HepG2 (cell line): ENCODE measurements around the gene CD151. TPM values are rescaled to one million over a fixed set of nuclear protein-coding genes. Genes with fewer than 3 reads are reported as not detected.

Experiments
- BRCA1 ChIP-seq: sonication (generic); formaldehyde crosslinking; IDR thresholded peaks from 2 replicates; pipeline ENCODE4 v1.4.0; 2020; ENCODE audit warnings: missing genetic modification reagents
- DNMT1 ChIP-seq: sonication (generic); formaldehyde crosslinking; IDR thresholded peaks from 2 replicates; pipeline ENCODE4 v1.5.1; 2020; ENCODE audit warnings: mild to moderate bottlenecking, missing genetic modification reagents
- FIP1L1 ChIP-seq: fragments of 200-400 bp; formaldehyde crosslinking; IDR thresholded peaks from 2 replicates; pipeline ENCODE4 v1.6.1; 2018; ENCODE audit warnings: low read depth, mild to moderate bottlenecking, low read length, moderate library complexity, borderline replicate concordance; ENCODE audit not compliant: insufficient read depth
- KAT7 ChIP-seq: IDR thresholded peaks from 2 replicates; pipeline ENCODE4 v1.6.1; 2018; ENCODE audit warnings: borderline replicate concordance, missing compliant biosample characterization
- KDM5B ChIP-seq: sonication (generic); formaldehyde crosslinking; IDR thresholded peaks from 2 replicates; pipeline ENCODE4 v1.4.0; 2020; ENCODE audit warnings: missing genetic modification reagents, mild to moderate bottlenecking, borderline replicate concordance
- MAFG ChIP-seq: sonication (generic); formaldehyde crosslinking; IDR thresholded peaks from 2 replicates; pipeline ENCODE4 v1.5.1; 2020; ENCODE audit warnings: mild to moderate bottlenecking, missing genetic modification reagents
- MLX ChIP-seq: IDR thresholded peaks from 2 replicates; pipeline ENCODE4 v1.6.1; 2016
- PHF8 ChIP-seq: sonication (generic); formaldehyde crosslinking; IDR thresholded peaks from 2 replicates; pipeline ENCODE4 v1.5.0; 2020; ENCODE audit warnings: missing genetic modification reagents
- PRDM10 ChIP-seq: sonication (generic); formaldehyde crosslinking; IDR thresholded peaks from 2 replicates; pipeline ENCODE4 v1.4.0; 2020; ENCODE audit warnings: low read depth, missing genetic modification reagents
- SCMH1 ChIP-seq: sonication (generic); formaldehyde crosslinking; IDR thresholded peaks from 2 replicates; pipeline ENCODE4 v1.9.0; 2021; ENCODE audit warnings: missing genetic modification reagents, mild to moderate bottlenecking, borderline replicate concordance
- TOPORS ChIP-seq: sonication (generic); formaldehyde crosslinking; IDR thresholded peaks from 2 replicates; pipeline ENCODE4 v1.8.0; 2023; ENCODE audit warnings: mild to moderate bottlenecking, missing genetic modification reagents
- ZFP41 ChIP-seq: sonication (generic); formaldehyde crosslinking; IDR thresholded peaks from 2 replicates; pipeline ENCODE4 v1.4.0; 2020; ENCODE audit warnings: mild to moderate bottlenecking, missing genetic modification reagents, borderline replicate concordance
- ZFP90 ChIP-seq: sonication (generic); formaldehyde crosslinking; IDR thresholded peaks from 2 replicates; pipeline ENCODE4 v1.8.0; 2022; ENCODE audit warnings: missing genetic modification reagents, mild to moderate bottlenecking, inconsistent platforms, borderline replicate concordance
- ZNF12 ChIP-seq: sonication (generic); formaldehyde crosslinking; IDR thresholded peaks from 2 replicates; pipeline ENCODE4 v1.5.0; 2020; ENCODE audit warnings: missing genetic modification reagents
- ZNF224 ChIP-seq: sonication (generic); formaldehyde crosslinking; IDR thresholded peaks from 2 replicates; pipeline ENCODE4 v1.5.0; 2020; ENCODE audit warnings: mild to moderate bottlenecking, missing genetic modification reagents
- ZNF646 ChIP-seq: sonication (generic); formaldehyde crosslinking; IDR thresholded peaks from 2 replicates; pipeline ENCODE4 v1.9.0; 2021; ENCODE audit warnings: mild to moderate bottlenecking, missing genetic modification reagents
- ZNF746 ChIP-seq: sonication (generic); formaldehyde crosslinking; IDR thresholded peaks from 2 replicates; pipeline ENCODE4 v1.8.0; 2022; ENCODE audit warnings: mild to moderate bottlenecking, missing genetic modification reagents
- ZNF879 ChIP-seq: sonication (generic); formaldehyde crosslinking; IDR thresholded peaks from 2 replicates; pipeline ENCODE4 v1.8.1; 2023; ENCODE audit warnings: missing genetic modification reagents
- polyA plus RNA-seq, 8 experiments: library from polyadenylated mRNA; depleted of rRNA in 3 of 8; stranded (reverse) in 7 of 8; unstranded in 1 of 8; fragments of >200 nt; fragmentation: Illumina TruSeq in 4 of 8; extraction: Trizol in 4 of 8; gene quantifications; 2 replicates each; pipeline versions ENCODE4 v1.2.1 to v1.2.3, GENCODE V29; 2011 to 2016; ENCODE audit warnings: low read depth in 4 of 8, missing spikeins in 1 of 8, mixed read lengths in 1 of 8; ENCODE audit not compliant: insufficient read depth in 1 of 8
- total RNA-seq, 5 experiments: library from RNA; depleted of rRNA; stranded (reverse); fragments of >200 nt; fragmentation: Illumina TruSeq; extraction: Trizol; gene quantifications; 2 replicates each; pipeline ENCODE4 v1.2.3, GENCODE V29; 2016; ENCODE audit warnings: low read depth in 1 of 5

Gene CD151
- total and polyA plus RNA-seq, 2 of the 13 experiments (the other 11 are each of a cell fraction or from before 2014, with no cell fraction given): 125 to 197 TPM

GRCh38 chr11:808427-809286 is 24.1 kb upstream of the CD151 start (continued):
- 0 out of 2 replicates have a peak, but pooled peaks have one; percentile 50 for TF ChIP-seq ZNF12 (CRISPR knock-in tag)
- 0 out of 2 replicates have a peak, but pooled peaks have one; percentile 20 for TF ChIP-seq BRCA1
- TF ChIP-seq FIP1L1: no peak
- TF ChIP-seq ZNF879 (CRISPR knock-in tag): no peak
- no peak; the same call in 1 of the 2 replicates for TF ChIP-seq KAT7 (CRISPR knock-in tag)
- TF ChIP-seq ZFP41 (CRISPR knock-in tag): no peak
- no peak for TF ChIP-seq PHF8
- no peak for TF ChIP-seq PRDM10
- TF ChIP-seq DNMT1: no peak
- 0 out of 2 replicates have a peak, but pooled peaks have one; percentile 19 for TF ChIP-seq ZNF746 (CRISPR knock-in tag)
- 0 out of 2 replicates have a peak, but pooled peaks have one; percentile 42 for TF ChIP-seq ZNF224
- no peak for TF ChIP-seq ZNF646
- 0 out of 2 replicates have a peak, but pooled peaks have one; percentile 12 for TF ChIP-seq ZFP90 (CRISPR knock-in tag)
- TF ChIP-seq TOPORS (CRISPR knock-in tag): no peak
- TF ChIP-seq MLX: no peak
- no peak for TF ChIP-seq SCMH1
- TF ChIP-seq KDM5B (CRISPR knock-in tag): no peak
- TF ChIP-seq MAFG (CRISPR knock-in tag): no peak
